GM12891 (cell line): ENCODE data around the gene ICOSLG.
"Not testable (repeated sequence)": the region's sequence is repeated elsewhere in the genome, so short reads cannot be mapped to it uniquely, and the experiment has no call there.

Experiments used
- PAX5 ChIP-seq: IDR thresholded peaks from 2 replicates; pipeline ENCODE4 v1.6.1; 2011; ENCODE audit warnings: low read length, moderate library complexity, mild to moderate bottlenecking; ENCODE audit not compliant: insufficient read depth, severe bottlenecking
- POLR2A ChIP-seq: IDR thresholded peaks from 2 replicates; pipeline ENCODE4 v1.6.1; 2011; ENCODE audit warnings: low read depth, low read length, control low read depth
- POLR2AphosphoS5 ChIP-seq: IDR thresholded peaks from 2 replicates; pipeline ENCODE4 v1.6.1; 2011; ENCODE audit warnings: low read depth, low read length, control low read depth
- SPI1 ChIP-seq: IDR thresholded peaks from 2 replicates; pipeline ENCODE4 v1.6.1; 2011; ENCODE audit warnings: low read depth, low read length, control low read depth
- TAF1 ChIP-seq: IDR thresholded peaks from 2 replicates; pipeline ENCODE4 v1.6.1; 2011; ENCODE audit warnings: low read depth, low read length, control low read depth

- TF ChIP-seq POLR2AphosphoS5, POLR2A, SPI1, TAF1, PAX5: not testable (repeated sequence)
Measured at GRCh38 chr21:44218461-44218860, 22.3 kb downstream of the ICOSLG start.
